MCF 10A (cell line): ENCODE results near the gene PRPF39. TPM values are rescaled to one million over a fixed set of nuclear protein-coding genes. Genes with fewer than 3 reads are reported as not detected.

Experiments used
- Bru-seq: library from RNA; stranded (reverse); fragments of 400-500 nt; gene quantifications from one replicate; lab custom pipeline; 2021; lab: Mats Ljungman, UMichigan
- BruChase-seq, 2 experiments: library from RNA; stranded (reverse); fragments of 400-500 nt; gene quantifications; one replicate each; lab custom pipeline; 2021; lab: Mats Ljungman, UMichigan
- BruUV-seq: library from RNA; stranded (reverse); fragments of 400-500 nt; replicated peaks from 2 replicates; lab custom pipeline; 2021; lab: Mats Ljungman, UMichigan
- CTCF ChIA-PET: fragments of 300-600 bp; sonication (Branson Sonifier 250); formaldehyde crosslinking; extraction: SDS; loops from one replicate; lab custom pipeline; 2021; ENCODE audit warnings: antibody characterized with exemption, inconsistent platforms; lab: Yijun Ruan, JAX
- POLR2A ChIA-PET: fragments of 300-600, 350-650 bp; sonication (Branson Sonifier 250); formaldehyde crosslinking; extraction: SDS; loops from one replicate; lab custom pipeline; 2020; ENCODE audit warnings: antibody characterized with exemption, inconsistent platforms; lab: Yijun Ruan, JAX
- DNase-seq: peaks from one replicate; pipeline ENCODE4 v3.0.0-alpha.2; 2018; ENCODE audit not compliant: unreplicated experiment
- H3K27ac Mint-ChIP-seq: one replicate; pipeline ENCODE4 v1.8.0; 2022; ENCODE audit warnings: mild to moderate bottlenecking, low read depth, mixed read lengths; ENCODE audit not compliant: unreplicated experiment
- H3K27me3 Mint-ChIP-seq: one replicate; pipeline ENCODE4 v1.8.0; 2022; ENCODE audit warnings: mixed read lengths; ENCODE audit not compliant: insufficient read depth, unreplicated experiment
- H3K36me3 Mint-ChIP-seq: one replicate; pipeline ENCODE4 v1.8.0; 2022; ENCODE audit warnings: mild to moderate bottlenecking, moderate library complexity, mixed read lengths; ENCODE audit not compliant: insufficient read depth, unreplicated experiment
- H3K4me1 Mint-ChIP-seq: one replicate; pipeline ENCODE4 v1.8.0; 2022; ENCODE audit warnings: mixed read lengths; ENCODE audit not compliant: insufficient read depth, unreplicated experiment
- H3K4me3 Mint-ChIP-seq: one replicate; pipeline ENCODE4 v1.8.0; 2022; ENCODE audit warnings: mild to moderate bottlenecking, moderate library complexity, mixed read lengths; ENCODE audit not compliant: unreplicated experiment
- H3K9me3 Mint-ChIP-seq: one replicate; pipeline ENCODE4 v1.8.0; 2022; ENCODE audit warnings: mixed read lengths; ENCODE audit not compliant: unreplicated experiment
- CTCF ChIP-seq: fragments of 200-600 bp; IDR thresholded peaks from one replicate; pipeline ENCODE4 v1.8.0; 2022; ENCODE audit warnings: antibody characterized with exemption, mild to moderate bottlenecking; ENCODE audit not compliant: unreplicated experiment
- intact Hi-C: fragments of 100-400 bp; cut with micrococcal nuclease; formaldehyde crosslinking; loops from 2 replicates; pipeline ENCODE4 v1.14.1; 2022
- long read RNA-seq: library from polyadenylated mRNA; stranded (forward); transcript quantifications from one replicate; pipeline ENCODE4 v2.0.0, GENCODE V29; 2022
- total RNA-seq: library from RNA; stranded (reverse); gene quantifications from 2 replicates; pipeline ENCODE4 v1.2.3, GENCODE V29; 2022

Gene PRPF39, protein sequence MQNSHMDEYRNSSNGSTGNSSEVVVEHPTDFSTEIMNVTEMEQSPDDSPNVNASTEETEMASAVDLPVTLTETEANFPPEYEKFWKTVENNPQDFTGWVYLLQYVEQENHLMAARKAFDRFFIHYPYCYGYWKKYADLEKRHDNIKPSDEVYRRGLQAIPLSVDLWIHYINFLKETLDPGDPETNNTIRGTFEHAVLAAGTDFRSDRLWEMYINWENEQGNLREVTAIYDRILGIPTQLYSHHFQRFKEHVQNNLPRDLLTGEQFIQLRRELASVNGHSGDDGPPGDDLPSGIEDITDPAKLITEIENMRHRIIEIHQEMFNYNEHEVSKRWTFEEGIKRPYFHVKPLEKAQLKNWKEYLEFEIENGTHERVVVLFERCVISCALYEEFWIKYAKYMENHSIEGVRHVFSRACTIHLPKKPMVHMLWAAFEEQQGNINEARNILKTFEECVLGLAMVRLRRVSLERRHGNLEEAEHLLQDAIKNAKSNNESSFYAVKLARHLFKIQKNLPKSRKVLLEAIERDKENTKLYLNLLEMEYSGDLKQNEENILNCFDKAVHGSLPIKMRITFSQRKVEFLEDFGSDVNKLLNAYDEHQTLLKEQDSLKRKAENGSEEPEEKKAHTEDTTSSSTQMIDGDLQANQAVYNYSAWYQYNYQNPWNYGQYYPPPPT
- total RNA-seq (36.7 and 41.4 TPM in 2 replicates), Bru-seq, nascent RNA (percentile 94 among the genes with signal in this experiment), BruChase-seq, experiment 1, labeled RNA remaining after a 6-hour chase (percentile 84 among the genes with signal in this experiment), BruChase-seq, experiment 2, labeled RNA remaining after a 2-hour chase (percentile 93 among the genes with signal in this experiment)
- long read RNA-seq, transcript PRPF39-201 (14 exons, 2,868 nt): major isoform, 13 of 57 reads
- long read RNA-seq, partial matches to known transcripts: 5 of 57 reads
- long read RNA-seq, other reads (novel, unspliced or antisense): 37 of 57 reads

DNA sequence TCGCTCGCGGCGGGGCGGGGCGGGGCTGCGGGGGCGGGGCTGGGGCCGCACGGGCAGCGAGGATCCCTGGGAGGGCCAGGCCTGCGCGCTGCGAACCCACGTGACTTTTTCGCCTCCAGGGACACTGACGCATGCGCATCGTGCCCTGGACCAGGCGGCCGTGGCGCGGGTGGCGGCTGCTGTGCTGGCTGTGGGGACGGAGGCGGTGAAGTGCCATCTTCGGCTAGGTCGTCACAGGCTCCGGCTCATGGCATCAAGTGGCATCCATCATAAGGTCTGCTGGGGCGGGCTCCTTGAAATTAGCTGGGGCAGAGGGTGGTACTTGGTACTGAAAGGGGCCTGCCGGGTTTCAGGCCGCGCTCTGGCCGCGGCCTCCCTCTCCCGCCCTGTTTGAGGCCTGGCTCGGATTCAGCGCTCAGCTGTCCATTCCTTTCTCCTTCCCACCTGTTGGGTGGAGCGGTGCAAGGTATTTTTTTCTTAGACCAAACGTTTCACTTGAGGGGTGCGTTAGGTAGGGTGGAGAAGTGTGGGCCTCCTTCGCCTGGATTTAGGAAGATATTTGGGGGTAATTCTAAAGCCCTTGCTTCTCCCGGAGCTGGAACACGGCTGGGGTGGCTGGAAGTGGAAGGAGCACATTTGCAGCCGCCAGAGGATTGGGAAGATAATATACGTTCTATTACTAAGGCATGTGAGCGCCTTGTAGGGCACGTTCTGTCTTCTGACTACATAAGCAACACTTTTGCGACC, at the start of gene PRPF39:
PRPF39 (plus strand) TSS at position 141 of the 747 bp plus-strand sequence. CDS start 11,124 bp downstream, outside the sequence.
- ChIA-PET POLR2A (interaction anchor here (0.6 to 5.9 kb wide), 22 partner anchors 7 to 188 kb away, joined by 3 to 116 read pairs (median 3); partner anchors contain the start of genes FANCM, FKBP3, KLHL28 and MIS18BP1), CTCF (interaction anchor here (0.5 kb wide), 1 partner anchor 158 kb away, joined by 3 read pairs; no protein-coding TSS in a partner anchor)
- TSS peak; percentile 55 for BruUV-seq
- H3K36me3 Mint-ChIP-seq: peaks cover 9% of the 10 kb centered on the region
- peaks cover 36% of the 10 kb centered on the region for H3K4me1 Mint-ChIP-seq
- DNase-seq: peak; percentile 93
- peak within 1 kb of the TSS; percentile 97 for H3K4me3 Mint-ChIP-seq
- TF ChIP-seq CTCF: no peak
- no peaks in the 10 kb centered on the region for H3K27me3 Mint-ChIP-seq
- peak within 1 kb of the TSS; percentile 94 for H3K27ac Mint-ChIP-seq
- H3K9me3 Mint-ChIP-seq: no peaks in the 10 kb centered on the region
- intact Hi-C loops: loop anchor here (2.0 kb wide), 3 partner anchors 51 to 169 kb away; partner anchors contain the start of genes FANCM, FKBP3, MIS18BP1 and TOGARAM1

DNA sequence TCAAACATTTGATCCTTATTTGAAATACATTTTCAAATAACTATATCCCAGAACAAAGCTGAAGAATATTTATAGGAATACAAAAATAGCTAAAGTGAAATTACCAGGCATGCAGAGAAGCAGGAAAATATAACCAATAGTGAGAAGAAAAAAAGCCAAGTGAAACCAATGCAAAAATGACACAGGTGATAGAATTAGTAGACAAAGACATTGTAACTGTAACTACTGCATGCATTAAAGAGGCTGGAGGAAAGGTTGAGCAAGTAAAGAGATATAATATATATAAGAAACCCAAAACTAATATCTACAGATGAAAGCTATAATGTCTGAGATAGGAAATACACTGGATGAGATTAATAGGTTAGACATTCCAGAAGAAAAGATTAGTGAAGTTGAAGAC, 49.2 kb upstream of the PRPF39 start:
- BruUV-seq: no TSS peak
- no peak for DNase-seq
- peaks cover 29% of the 10 kb centered on the region for H3K36me3 Mint-ChIP-seq
- H3K27ac Mint-ChIP-seq: no peak overlapping the region
- ChIA-PET CTCF (interaction anchor here (0.9 to 1.4 kb wide), 2 partner anchors 53 to 121 kb away, joined by 3 read pairs; no protein-coding TSS in a partner anchor), POLR2A (no interaction called here)
- intact Hi-C loops: no loop called here
- no peak for TF ChIP-seq CTCF
- H3K4me3 Mint-ChIP-seq: no peak overlapping the region
- H3K4me1 Mint-ChIP-seq: no peaks in the 10 kb centered on the region
- H3K9me3 Mint-ChIP-seq: no peaks in the 10 kb centered on the region
- no peaks in the 10 kb centered on the region for H3K27me3 Mint-ChIP-seq

DNA sequence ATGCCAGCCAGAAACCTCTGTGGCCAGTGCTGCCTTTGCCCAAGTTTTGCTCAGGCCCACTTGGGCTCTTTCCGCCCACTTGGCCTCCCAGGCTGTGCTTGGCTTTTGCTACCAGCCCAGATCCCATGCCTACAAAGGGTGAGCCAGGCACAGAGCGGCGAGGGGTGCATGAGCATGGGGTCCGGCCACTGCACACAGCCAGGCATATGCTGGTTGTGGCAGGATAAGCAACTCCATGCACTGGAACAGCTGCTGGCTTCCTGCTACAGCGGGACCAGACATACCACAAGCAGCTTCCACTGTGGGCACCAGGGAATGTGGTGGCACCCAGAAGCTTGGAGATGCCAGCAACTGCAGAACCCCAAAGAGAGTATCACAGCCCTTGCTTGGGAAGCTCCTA, 45.7 kb upstream of the PRPF39 start:
- POLR2A ChIA-PET: interaction anchor here (1.1 kb wide), 1 partner anchor 10 kb away, joined by 4 read pairs; no protein-coding TSS in a partner anchor
- BruUV-seq: no TSS peak

More for the DNA sequence above, 45.7 kb upstream of the PRPF39 start:
- no peak for TF ChIP-seq CTCF
- no peak for DNase-seq
- no peaks in the 10 kb centered on the region for H3K9me3 Mint-ChIP-seq
- H3K4me1 Mint-ChIP-seq: no peaks in the 10 kb centered on the region
- CTCF ChIA-PET: no interaction called here
- H3K4me3 Mint-ChIP-seq: no peak overlapping the region
- H3K27me3 Mint-ChIP-seq: no peaks in the 10 kb centered on the region
- no peak overlapping the region for H3K27ac Mint-ChIP-seq
- intact Hi-C loops: no loop called here
- H3K36me3 Mint-ChIP-seq: peaks cover 25% of the 10 kb centered on the region
